ENCODE measurements around the gene NRIP3.

DNA sequence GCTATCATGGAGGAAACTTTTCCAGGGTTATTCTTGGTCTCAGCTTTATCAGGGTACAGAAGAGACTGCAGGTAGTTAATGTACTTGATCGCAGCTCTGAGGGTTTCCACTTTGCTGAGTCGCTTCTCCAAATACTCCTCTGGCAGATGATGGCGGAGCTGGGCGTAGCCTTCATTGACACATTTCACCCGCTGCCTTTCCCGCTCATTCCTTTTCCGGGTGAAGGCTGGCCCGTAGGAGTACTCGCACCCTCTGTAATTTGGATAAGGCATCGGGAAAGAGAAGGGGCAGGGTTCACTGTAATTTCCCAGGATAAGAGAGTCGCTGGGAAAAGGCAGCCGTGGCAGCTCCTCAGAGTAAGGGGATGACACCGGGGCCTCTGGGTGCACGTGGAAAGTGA, 66.1 kb downstream of the NRIP3 start:
- TF ChIP-seq, protein P1, sequence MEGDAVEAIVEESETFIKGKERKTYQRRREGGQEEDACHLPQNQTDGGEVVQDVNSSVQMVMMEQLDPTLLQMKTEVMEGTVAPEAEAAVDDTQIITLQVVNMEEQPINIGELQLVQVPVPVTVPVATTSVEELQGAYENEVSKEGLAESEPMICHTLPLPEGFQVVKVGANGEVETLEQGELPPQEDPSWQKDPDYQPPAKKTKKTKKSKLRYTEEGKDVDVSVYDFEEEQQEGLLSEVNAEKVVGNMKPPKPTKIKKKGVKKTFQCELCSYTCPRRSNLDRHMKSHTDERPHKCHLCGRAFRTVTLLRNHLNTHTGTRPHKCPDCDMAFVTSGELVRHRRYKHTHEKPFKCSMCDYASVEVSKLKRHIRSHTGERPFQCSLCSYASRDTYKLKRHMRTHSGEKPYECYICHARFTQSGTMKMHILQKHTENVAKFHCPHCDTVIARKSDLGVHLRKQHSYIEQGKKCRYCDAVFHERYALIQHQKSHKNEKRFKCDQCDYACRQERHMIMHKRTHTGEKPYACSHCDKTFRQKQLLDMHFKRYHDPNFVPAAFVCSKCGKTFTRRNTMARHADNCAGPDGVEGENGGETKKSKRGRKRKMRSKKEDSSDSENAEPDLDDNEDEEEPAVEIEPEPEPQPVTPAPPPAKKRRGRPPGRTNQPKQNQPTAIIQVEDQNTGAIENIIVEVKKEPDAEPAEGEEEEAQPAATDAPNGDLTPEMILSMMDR (IDR thresholded peaks at IDR 0.05), result no peak
- TF ChIP-seq POLR2A (IDR thresholded peaks at IDR 0.05), result no peak
